ENCODE measurements around the gene HVCN1.
"Not testable (repeated sequence)": the region's sequence is repeated elsewhere in the genome, so short reads cannot be mapped to it uniquely, and the experiment has no call there.

HVCN1 gene, protein sequence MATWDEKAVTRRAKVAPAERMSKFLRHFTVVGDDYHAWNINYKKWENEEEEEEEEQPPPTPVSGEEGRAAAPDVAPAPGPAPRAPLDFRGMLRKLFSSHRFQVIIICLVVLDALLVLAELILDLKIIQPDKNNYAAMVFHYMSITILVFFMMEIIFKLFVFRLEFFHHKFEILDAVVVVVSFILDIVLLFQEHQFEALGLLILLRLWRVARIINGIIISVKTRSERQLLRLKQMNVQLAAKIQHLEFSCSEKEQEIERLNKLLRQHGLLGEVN

DNA sequence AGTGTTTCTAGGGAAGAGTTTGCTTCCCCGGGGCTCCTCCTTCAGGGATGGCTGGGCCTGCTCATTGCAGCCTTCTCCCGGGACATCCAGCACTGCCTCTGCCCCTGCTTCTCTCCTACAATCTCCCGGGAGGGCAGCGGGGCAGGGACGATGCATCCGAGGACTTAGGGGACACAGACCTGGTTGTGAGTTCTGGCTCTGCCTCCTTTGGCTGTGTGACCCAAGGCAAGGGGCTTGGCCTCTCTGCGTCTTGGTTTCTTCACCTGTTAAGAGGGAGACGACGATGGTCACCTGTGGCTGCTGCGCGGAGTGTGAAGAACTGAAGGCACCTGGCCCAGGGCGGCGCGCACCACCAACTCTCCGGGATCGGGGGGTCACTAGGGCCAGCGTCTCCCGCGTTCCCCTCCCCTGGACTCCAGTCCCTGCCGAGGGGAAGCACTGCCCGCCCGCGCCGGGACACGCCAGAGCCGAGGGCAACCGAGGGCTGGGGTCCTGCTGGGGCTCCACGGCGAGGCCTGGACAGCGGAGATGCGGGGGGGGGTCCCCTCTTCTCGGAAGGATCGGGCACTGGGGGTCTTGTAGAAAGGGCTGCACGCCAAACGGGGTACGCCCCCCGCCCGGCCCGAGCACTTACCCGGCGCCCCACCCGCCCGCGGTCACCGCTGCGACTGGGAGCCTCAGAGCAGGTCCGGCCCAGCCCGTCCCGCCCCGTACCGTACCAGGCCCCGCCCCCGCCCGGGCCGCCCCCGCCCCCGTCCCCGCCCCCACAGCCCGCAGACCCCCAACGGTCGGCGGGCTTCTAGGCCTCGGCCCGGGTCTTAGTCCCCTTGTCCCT, at the start of gene HVCN1:
TSS of gene HVCN1 (minus strand) at position 670 of the 835 bp plus-strand sequence. CDS start 5,870 bp downstream, outside the sequence.
- Histone ChIP-seq H2AFZ (ENCODE audit: low read depth, low read length, severe bottlenecking) (peak within 1 kb of the TSS; percentile 9), H3K27me3 (ENCODE audit: low read length) (no peaks in the 10 kb centered on the region), H3K79me2 (ENCODE audit: insufficient read depth, low read length) (peaks cover 13% of the 10 kb centered on the region; the same call in 1 of the 2 replicates), H3K27ac (ENCODE audit: low read depth, low read length) (peak within 1 kb of the TSS; percentile 50), H3K9me2 (replicated peaks; ENCODE audit: insufficient read depth, low read length) (no peaks in the 10 kb centered on the region), H4K20me1 (ENCODE audit: low read depth, low read length) (no peaks in the 10 kb centered on the region), H3K4me3 (ENCODE audit: insufficient read depth, low read length, poor library complexity, severe bottlenecking) (peak within 1 kb of the TSS; percentile 68), H3F3A (ENCODE audit: insufficient read depth) (peaks cover 12% of the 10 kb centered on the region), H3K9ac (ENCODE audit: low read length) (peak within 1 kb of the TSS; percentile 66), H3K4me2 (ENCODE audit: low read depth, low read length, poor library complexity, severe bottlenecking) (peak within 1 kb of the TSS; percentile 79), H3K9me3 (ENCODE audit: insufficient read depth, low read length) (no peaks in the 10 kb centered on the region), H3K36me3 (ENCODE audit: low read length) (no peaks in the 10 kb centered on the region)
- TF ChIP-seq, protein P1, sequence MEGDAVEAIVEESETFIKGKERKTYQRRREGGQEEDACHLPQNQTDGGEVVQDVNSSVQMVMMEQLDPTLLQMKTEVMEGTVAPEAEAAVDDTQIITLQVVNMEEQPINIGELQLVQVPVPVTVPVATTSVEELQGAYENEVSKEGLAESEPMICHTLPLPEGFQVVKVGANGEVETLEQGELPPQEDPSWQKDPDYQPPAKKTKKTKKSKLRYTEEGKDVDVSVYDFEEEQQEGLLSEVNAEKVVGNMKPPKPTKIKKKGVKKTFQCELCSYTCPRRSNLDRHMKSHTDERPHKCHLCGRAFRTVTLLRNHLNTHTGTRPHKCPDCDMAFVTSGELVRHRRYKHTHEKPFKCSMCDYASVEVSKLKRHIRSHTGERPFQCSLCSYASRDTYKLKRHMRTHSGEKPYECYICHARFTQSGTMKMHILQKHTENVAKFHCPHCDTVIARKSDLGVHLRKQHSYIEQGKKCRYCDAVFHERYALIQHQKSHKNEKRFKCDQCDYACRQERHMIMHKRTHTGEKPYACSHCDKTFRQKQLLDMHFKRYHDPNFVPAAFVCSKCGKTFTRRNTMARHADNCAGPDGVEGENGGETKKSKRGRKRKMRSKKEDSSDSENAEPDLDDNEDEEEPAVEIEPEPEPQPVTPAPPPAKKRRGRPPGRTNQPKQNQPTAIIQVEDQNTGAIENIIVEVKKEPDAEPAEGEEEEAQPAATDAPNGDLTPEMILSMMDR (IDR thresholded peaks at IDR 0.05; ENCODE audit: insufficient read depth, low read length, poor library complexity, severe bottlenecking): no peak
- TF ChIP-seq EZH2phosphoT487 (conservative IDR thresholded peaks at IDR 0.05; ENCODE audit: low read length): no peak

DNA sequence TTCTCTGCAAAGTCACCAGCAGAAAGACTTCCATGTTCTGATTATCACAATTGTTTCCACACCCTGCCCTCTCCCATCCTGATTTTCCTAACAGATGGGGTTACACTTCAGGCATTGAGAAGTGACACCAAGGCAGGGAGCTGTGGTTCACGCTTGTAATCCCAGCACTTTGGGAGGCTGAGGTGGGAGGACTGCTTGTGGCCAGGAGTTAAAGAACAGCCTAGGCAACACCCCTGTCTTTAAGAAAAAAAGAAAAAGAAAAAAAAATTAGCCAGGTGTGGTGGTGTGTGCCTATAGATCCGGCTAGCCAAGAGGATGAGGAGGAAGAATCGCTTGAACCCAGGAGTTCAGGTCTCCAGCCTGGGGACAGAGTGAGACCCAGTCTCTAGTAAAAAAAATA, 48.6 kb upstream of the HVCN1 start:
- Histone ChIP-seq H3K9me3 (ENCODE audit: insufficient read depth, low read length) (no peaks in the 10 kb centered on the region), H3K4me3 (ENCODE audit: insufficient read depth, low read length, poor library complexity, severe bottlenecking) (no peak overlapping the region), H3K27ac (ENCODE audit: low read depth, low read length) (no peak overlapping the region), H3K4me2 (ENCODE audit: low read depth, low read length, poor library complexity, severe bottlenecking) (peak overlapping the region; percentile 90), H3K27me3 (ENCODE audit: low read length) (no peaks in the 10 kb centered on the region), H2AFZ (ENCODE audit: low read depth, low read length, severe bottlenecking) (no peak overlapping the region), H3K79me2 (ENCODE audit: insufficient read depth, low read length) (peaks cover 100% of the 10 kb centered on the region), H3K9me2 (replicated peaks; ENCODE audit: insufficient read depth, low read length) (no peaks in the 10 kb centered on the region), H4K20me1 (ENCODE audit: low read depth, low read length) (peaks cover 52% of the 10 kb centered on the region), H3K36me3 (ENCODE audit: low read length) (peaks cover 11% of the 10 kb centered on the region; the same call in 1 of the 2 replicates), H3F3A (ENCODE audit: insufficient read depth) (peaks cover 13% of the 10 kb centered on the region), H3K9ac (ENCODE audit: low read length) (no peak overlapping the region)
- no peak for TF ChIP-seq EZH2phosphoT487 (conservative IDR thresholded peaks at IDR 0.05; ENCODE audit: low read length)
- TF ChIP-seq, protein P1 (IDR thresholded peaks at IDR 0.05; ENCODE audit: insufficient read depth, low read length, poor library complexity, severe bottlenecking): no peak

GRCh38 chr12:110737016-110737415, 48.1 kb upstream of the HVCN1 start:
- H3K27me3 ChIP-seq (ENCODE audit: low read length); H3K27ac ChIP-seq (ENCODE audit: low read depth, low read length); H3K9ac ChIP-seq (ENCODE audit: low read length); H3K9me2 ChIP-seq (replicated peaks; ENCODE audit: insufficient read depth, low read length); H3K4me3 ChIP-seq (ENCODE audit: insufficient read depth, low read length, poor library complexity, severe bottlenecking); H2AFZ ChIP-seq (ENCODE audit: low read depth, low read length, severe bottlenecking); H3K9me3 ChIP-seq (ENCODE audit: insufficient read depth, low read length): not testable (repeated sequence)
- H3K36me3 ChIP-seq (ENCODE audit: low read length): peaks cover 14% of the 10 kb centered on the region; the same call in 1 of the 2 replicates
- peaks cover 100% of the 10 kb centered on the region for H3K79me2 ChIP-seq (ENCODE audit: insufficient read depth, low read length)
- H4K20me1 ChIP-seq (ENCODE audit: low read depth, low read length): peaks cover 52% of the 10 kb centered on the region
- H3K4me2 ChIP-seq (ENCODE audit: low read depth, low read length, poor library complexity, severe bottlenecking): peak overlapping the region; percentile 90
- peaks cover 13% of the 10 kb centered on the region for H3F3A ChIP-seq (ENCODE audit: insufficient read depth)
